KMS-11 (cell line): ENCODE measurements around the gene PHF21B.

Experiments
- H2AFZ ChIP-seq: fragments of 200-600 bp; sonication (generic); 2 replicates; pipeline ENCODE4 v1.6.1; 2016; ENCODE audit warnings: antibody characterized with exemption, mixed run types, low read depth
- H3K27ac ChIP-seq: fragments of 200-600 bp; sonication (generic); 2 replicates; pipeline ENCODE4 v1.6.1; 2016; ENCODE audit warnings: mild to moderate bottlenecking, mixed run types
- H3K27me3 ChIP-seq: fragments of 200-600 bp; sonication (generic); 2 replicates; pipeline ENCODE4 v1.6.1; 2017; ENCODE audit warnings: mild to moderate bottlenecking, low read depth, mixed run types, moderate library complexity; ENCODE audit not compliant: insufficient read depth
- H3K36me3 ChIP-seq: fragments of 200-600 bp; sonication (generic); 2 replicates; pipeline ENCODE4 v1.6.1; 2017; ENCODE audit warnings: mild to moderate bottlenecking, mixed run types; ENCODE audit not compliant: insufficient read depth
- H3K4me1 ChIP-seq: fragments of 200-600 bp; sonication (generic); 2 replicates; pipeline ENCODE4 v1.6.1; 2016; ENCODE audit warnings: mild to moderate bottlenecking, low read depth, mixed run types; ENCODE audit not compliant: poor library complexity, severe bottlenecking
- H3K4me2 ChIP-seq: fragments of 200-600 bp; sonication (generic); 2 replicates; pipeline ENCODE4 v1.7.0; 2016; ENCODE audit warnings: mild to moderate bottlenecking, mixed run types
- H3K4me3 ChIP-seq: fragments of 200-600 bp; sonication (generic); IDR thresholded peaks from 2 replicates; pipeline ENCODE4 v1.6.1; 2017; ENCODE audit warnings: low read depth, low read length, mixed read lengths; ENCODE audit not compliant: insufficient read depth
- H3K79me2 ChIP-seq: fragments of 200-600 bp; sonication (generic); 2 replicates; pipeline ENCODE4 v1.6.1; 2016; ENCODE audit warnings: low read depth, mixed run types; ENCODE audit not compliant: insufficient read depth
- H3K9ac ChIP-seq: fragments of 200-600 bp; sonication (generic); 2 replicates; pipeline ENCODE4 v1.6.1; 2016; ENCODE audit warnings: mild to moderate bottlenecking, mixed run types
- H4K20me1 ChIP-seq: fragments of 200-600 bp; sonication (generic); 2 replicates; pipeline ENCODE4 v1.6.1; 2016; ENCODE audit warnings: mild to moderate bottlenecking, mixed run types; ENCODE audit not compliant: insufficient read depth
- CTCF ChIP-seq: fragments of 200-600 bp; sonication (generic); conservative IDR thresholded peaks from 2 replicates; pipeline ENCODE4 v1.6.1; 2017; ENCODE audit warnings: low read depth, mild to moderate bottlenecking, antibody characterized with exemption, low read length, moderate library complexity, mixed read lengths

The PHF21B gene

GRCh38 chr22:44883011-44883421 lies 126.8 kb downstream of the PHF21B start:
- Histone ChIP-seq H3K4me1 (no peaks in the 10 kb centered on the region), H3K4me3 (no peak overlapping the region)

GRCh38 chr22:44882226-44882905 lies 127.4 kb downstream of the PHF21B start:
- no peak for TF ChIP-seq CTCF
- Histone ChIP-seq H3K4me2 (no peak overlapping the region), H3K79me2 (no peaks in the 10 kb centered on the region), H3K4me3 (no peak overlapping the region), H4K20me1 (no peaks in the 10 kb centered on the region), H3K4me1 (no peaks in the 10 kb centered on the region), H3K36me3 (no peaks in the 10 kb centered on the region), H3K9ac (no peak overlapping the region), H2AFZ (no peak overlapping the region), H3K27ac (no peak overlapping the region), H3K27me3 (peaks cover 9% of the 10 kb centered on the region)

More at GRCh38 chr22:44883011-44883421, 126.8 kb downstream of the PHF21B start:
- no peaks in the 10 kb centered on the region for H3K79me2 ChIP-seq
- H3K4me2 ChIP-seq, result no peak overlapping the region
- no peaks in the 10 kb centered on the region for H4K20me1 ChIP-seq
- H2AFZ ChIP-seq, result no peak overlapping the region
- H3K36me3 ChIP-seq, result no peaks in the 10 kb centered on the region
- no peak overlapping the region for H3K9ac ChIP-seq
- H3K27ac ChIP-seq, result no peak overlapping the region
- TF ChIP-seq CTCF, result no peak
- H3K27me3 ChIP-seq, result peaks cover 9% of the 10 kb centered on the region

GRCh38 chr22:44881624-44882023 lies 128.2 kb downstream of the PHF21B start:
- Histone ChIP-seq H3K27ac (no peak overlapping the region), H3K79me2 (no peaks in the 10 kb centered on the region), H3K4me3 (no peak overlapping the region), H3K36me3 (no peaks in the 10 kb centered on the region), H3K9ac (no peak overlapping the region), H4K20me1 (no peaks in the 10 kb centered on the region), H2AFZ (no peak overlapping the region), H3K4me2 (no peak overlapping the region), H3K27me3 (peaks cover 9% of the 10 kb centered on the region), H3K4me1 (no peaks in the 10 kb centered on the region)
- TF ChIP-seq CTCF, result no peak

- Histone ChIP-seq H3K27ac (no peak overlapping the region), H3K4me3 (no peak overlapping the region), H3K36me3 (no peaks in the 10 kb centered on the region), H2AFZ (no peak overlapping the region), H3K79me2 (no peaks in the 10 kb centered on the region), H3K27me3 (peaks cover 5% of the 10 kb centered on the region), H4K20me1 (no peaks in the 10 kb centered on the region), H3K4me1 (no peaks in the 10 kb centered on the region), H3K9ac (no peak overlapping the region), H3K4me2 (no peak overlapping the region)
- no peak for TF ChIP-seq CTCF
Measured at GRCh38 chr22:44880610-44881290, 129.1 kb downstream of the PHF21B start.
